ACHN (cell line): ENCODE measurements around the gene LRRC43.

ENCODE experiments used
- DNase-seq: peaks from one replicate; pipeline ENCODE4 v3.0.0-alpha.2; 2015
- in situ Hi-C: cut with HindIII; loops from 2 replicates; pipeline ENCODE4 v1.10.0; 2017; ENCODE audit warnings: low sequenced_read_pairs, low pct_ligation_motif_present, low pct_unique_long_range_greater_than_20kb

LRRC43 gene

DNA sequence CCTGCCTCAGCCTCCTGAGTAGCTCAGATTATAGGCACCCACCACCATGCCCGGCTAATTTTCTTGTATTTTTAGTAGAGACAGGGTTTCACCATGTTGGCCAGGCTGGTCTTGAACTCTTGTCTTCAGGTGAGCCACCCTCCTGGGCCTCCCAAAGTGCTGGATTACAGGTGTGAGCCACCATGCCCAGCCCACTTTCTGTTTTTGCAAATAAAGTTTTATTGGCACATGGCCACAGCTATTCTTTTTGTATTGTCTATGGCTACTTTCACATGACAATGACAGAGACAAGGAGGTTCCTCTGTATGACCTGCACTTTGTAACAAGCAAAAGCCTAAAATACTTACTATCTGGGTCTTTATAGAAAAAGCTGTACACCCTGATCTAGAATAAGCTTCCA, 62.6 kb downstream of the LRRC43 start:
- no peak for DNase-seq
- in situ Hi-C loops: no loop called here

DNA sequence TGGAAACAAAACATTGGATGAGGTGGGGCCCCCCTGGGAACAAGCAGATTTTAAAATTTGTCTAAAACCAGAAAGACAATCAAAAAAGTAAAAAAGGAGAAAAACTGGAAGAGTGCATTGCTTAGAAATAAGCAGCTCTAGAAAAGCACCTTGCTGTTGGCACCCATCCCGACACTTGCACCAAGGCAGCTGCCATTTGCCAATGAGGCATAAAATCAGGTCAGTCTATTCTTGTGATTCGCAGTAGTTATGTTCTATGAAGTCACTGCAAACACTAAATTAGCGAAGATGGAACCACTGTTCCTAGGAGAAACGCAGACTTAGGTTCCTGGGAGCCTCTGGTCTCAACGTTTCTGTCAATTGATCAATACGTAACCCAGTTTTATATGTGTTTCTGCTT, 67.1 kb downstream of the LRRC43 start:
- in situ Hi-C loops: no loop called here
- no peak for DNase-seq

DNA sequence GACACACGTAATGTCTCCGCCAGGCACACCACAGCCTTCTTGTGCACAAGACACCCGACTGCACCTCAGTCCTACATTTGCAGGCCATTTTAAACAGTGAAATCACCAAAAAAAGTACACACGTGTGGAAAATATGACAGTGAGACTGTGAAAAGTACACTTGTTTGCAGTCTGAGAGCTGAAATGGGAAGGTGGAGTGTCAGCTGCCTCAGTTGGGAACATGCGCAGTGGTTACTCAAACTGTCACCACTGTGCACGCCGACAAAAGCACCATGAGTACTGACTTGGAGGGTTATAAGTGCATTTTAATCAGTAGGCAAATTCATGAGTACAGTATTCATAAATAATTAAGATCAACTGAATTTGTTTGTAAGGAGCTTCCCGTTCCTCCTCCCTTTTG, 67.6 kb downstream of the LRRC43 start:
- in situ Hi-C loops: no loop called here
- DNase-seq: no peak
